CD14-positive monocyte (primary cell): ENCODE data around the gene LMTK2. TPM values are rescaled to one million over a fixed set of nuclear protein-coding genes. Genes with fewer than 3 reads are reported as not detected.

Experiments used
- DNase-seq, 3 donors: peaks; one replicate each; pipeline ENCODE4 v3.0.0-alpha.2; 2011 to 2022
- H2AFZ ChIP-seq: 2 replicates; pipeline ENCODE4 v1.6.0; 2012; ENCODE audit warnings: mild to moderate bottlenecking, low read depth, low read length, inconsistent platforms; ENCODE audit not compliant: insufficient read depth, poor library complexity, severe bottlenecking
- H3K27ac ChIP-seq, 2 donors: 1 replicate in 1 of 2; 2 replicates in 1 of 2; pipeline ENCODE4 v1.5.1; 2012 to 2013; ENCODE audit warnings: low read length in 2 of 2, control low read depth in 1 of 2, inconsistent platforms in 1 of 2, low read depth in 1 of 2, mild to moderate bottlenecking in 1 of 2
- H3K27me3 ChIP-seq, 2 donors: one replicate each; pipeline versions ENCODE4 v1.6.0 to v1.6.1; 2011 to 2013; ENCODE audit warnings: low read length in 2 of 2; ENCODE audit not compliant: control insufficient read depth in 2 of 2, insufficient read depth in 2 of 2
- H3K36me3 ChIP-seq, 2 donors: replicated peaks in 1 of 2; 1 replicate in 1 of 2; 2 replicates in 1 of 2; pipeline versions ENCODE4 v1.5.1 to v1.6.1; 2012 to 2013; ENCODE audit warnings: low read length in 2 of 2, control low read depth in 1 of 2, inconsistent platforms in 1 of 2, mild to moderate bottlenecking in 1 of 2; ENCODE audit not compliant: insufficient read depth in 2 of 2, control insufficient read depth in 1 of 2
- H3K4me1 ChIP-seq, 2 donors: 1 replicate in 1 of 2; 2 replicates in 1 of 2; pipeline versions ENCODE4 v1.5.1 to v1.6.1; 2012 to 2013; ENCODE audit warnings: low read length in 2 of 2, control low read depth in 1 of 2, inconsistent platforms in 1 of 2, mild to moderate bottlenecking in 1 of 2, moderate library complexity in 1 of 2; ENCODE audit not compliant: insufficient read depth in 2 of 2, control insufficient read depth in 1 of 2
- H3K4me2 ChIP-seq: replicated peaks from 2 replicates; pipeline ENCODE3; 2012; ENCODE audit warnings: low read length, moderate library complexity, mild to moderate bottlenecking; ENCODE audit not compliant: poor library complexity, severe bottlenecking; ENCODE audit errors: extremely low read depth
- H3K4me3 ChIP-seq, 3 experiments: fragments of 200-600 bp in 1 of 3; sonication (generic) in 1 of 3; replicated peaks in 1 of 3; 1 replicate in 2 of 3; 2 replicates in 1 of 3; pipeline ENCODE4 v1.5.1; 2011 to 2013; ENCODE audit warnings: low read length in 3 of 3, mild to moderate bottlenecking in 3 of 3, control low read depth in 2 of 3, low read depth in 2 of 3, inconsistent platforms in 1 of 3, moderate library complexity in 1 of 3
- H3K79me2 ChIP-seq: 2 replicates; pipeline ENCODE4 v1.6.0; 2012; ENCODE audit warnings: mild to moderate bottlenecking, control low read depth, inconsistent platforms, low read length, moderate library complexity; ENCODE audit not compliant: insufficient read depth
- H3K9ac ChIP-seq: 2 replicates; pipeline ENCODE4 v1.6.0; 2017; ENCODE audit warnings: low read length, mild to moderate bottlenecking; ENCODE audit not compliant: insufficient read depth, poor library complexity, severe bottlenecking
- H3K9me3 ChIP-seq, 2 donors: replicated peaks in 1 of 2; 1 replicate in 1 of 2; 2 replicates in 1 of 2; pipeline versions ENCODE4 v1.5.1 to v1.6.1; 2012 to 2013; ENCODE audit warnings: low read length in 2 of 2, control low read depth in 1 of 2; ENCODE audit not compliant: control insufficient read depth in 1 of 2, insufficient read depth in 1 of 2
- H4K20me1 ChIP-seq: 2 replicates; pipeline ENCODE4 v1.6.0; 2012; ENCODE audit warnings: mild to moderate bottlenecking, low read length, control low read depth, moderate library complexity; ENCODE audit not compliant: insufficient read depth
- H3K27ac Mint-ChIP-seq, 7 donors: one replicate each; pipeline ENCODE4 v1.8.0; 2020; ENCODE audit warnings: mild to moderate bottlenecking in 7 of 7, mixed read lengths in 7 of 7, moderate library complexity in 6 of 7, inconsistent platforms in 2 of 7
- H3K27me3 Mint-ChIP-seq, 3 donors: one replicate each; pipeline ENCODE4 v1.8.0; 2021 to 2022; ENCODE audit warnings: low read depth in 3 of 3, mild to moderate bottlenecking in 3 of 3, mixed read lengths in 3 of 3, moderate library complexity in 3 of 3, inconsistent platforms in 1 of 3
- H3K36me3 Mint-ChIP-seq, 2 donors: one replicate each; pipeline ENCODE4 v1.8.0; 2020; ENCODE audit warnings: mixed read lengths in 2 of 2, inconsistent platforms in 1 of 2, mild to moderate bottlenecking in 1 of 2
- H3K4me1 Mint-ChIP-seq: one replicate; pipeline ENCODE4 v1.8.0; 2020; ENCODE audit warnings: mild to moderate bottlenecking, mixed read lengths
- H3K4me3 Mint-ChIP-seq, 2 donors: one replicate each; pipeline ENCODE4 v1.8.0; 2020; ENCODE audit warnings: mild to moderate bottlenecking in 2 of 2, mixed read lengths in 2 of 2, moderate library complexity in 1 of 2
- H3K9me3 Mint-ChIP-seq, 7 donors: one replicate each; pipeline ENCODE4 v1.8.0; 2020 to 2022; ENCODE audit warnings: mixed read lengths in 7 of 7, mild to moderate bottlenecking in 6 of 7, moderate library complexity in 6 of 7, inconsistent platforms in 2 of 7
- WGBS: methylation state at CpG from one replicate; pipeline ENCODE4 v1.1.5; 2013; ENCODE audit warnings: missing lambda C conversion rate; ENCODE audit not compliant: insufficient coverage; 5-methylcytosine and 5-hydroxymethylcytosine counted together
- intact Hi-C, 2 donors: fragments of 100-400 bp; cut with micrococcal nuclease; formaldehyde crosslinking; loops; one replicate each; pipeline versions ENCODE4 v1.15.0 to v1.15.1; 2023
- polyA plus RNA-seq, 3 donors: library from polyadenylated mRNA; depleted of rRNA in 1 of 3; unstranded in 2 of 3; stranded (reverse) in 1 of 3; fragments of 300-500 nt in 2 of 3; fragments of >200 nt in 1 of 3; fragmentation: Illumina TruSeq in 2 of 3; gene quantifications; 1 replicate in 2 of 3; 2 replicates in 1 of 3; pipeline ENCODE4 v1.2.3, GENCODE V29; 2012 to 2021
- TF ChIP-seq, protein P1 (sequence below): fragments of 200-600 bp; IDR thresholded peaks from one replicate; pipeline ENCODE4 v1.8.0; 2022; ENCODE audit warnings: antibody characterized with exemption, mild to moderate bottlenecking

LMTK2 gene
- polyA plus RNA-seq, 3 donors: 1.7 to 9.2 (median 1.8) TPM

DNA sequence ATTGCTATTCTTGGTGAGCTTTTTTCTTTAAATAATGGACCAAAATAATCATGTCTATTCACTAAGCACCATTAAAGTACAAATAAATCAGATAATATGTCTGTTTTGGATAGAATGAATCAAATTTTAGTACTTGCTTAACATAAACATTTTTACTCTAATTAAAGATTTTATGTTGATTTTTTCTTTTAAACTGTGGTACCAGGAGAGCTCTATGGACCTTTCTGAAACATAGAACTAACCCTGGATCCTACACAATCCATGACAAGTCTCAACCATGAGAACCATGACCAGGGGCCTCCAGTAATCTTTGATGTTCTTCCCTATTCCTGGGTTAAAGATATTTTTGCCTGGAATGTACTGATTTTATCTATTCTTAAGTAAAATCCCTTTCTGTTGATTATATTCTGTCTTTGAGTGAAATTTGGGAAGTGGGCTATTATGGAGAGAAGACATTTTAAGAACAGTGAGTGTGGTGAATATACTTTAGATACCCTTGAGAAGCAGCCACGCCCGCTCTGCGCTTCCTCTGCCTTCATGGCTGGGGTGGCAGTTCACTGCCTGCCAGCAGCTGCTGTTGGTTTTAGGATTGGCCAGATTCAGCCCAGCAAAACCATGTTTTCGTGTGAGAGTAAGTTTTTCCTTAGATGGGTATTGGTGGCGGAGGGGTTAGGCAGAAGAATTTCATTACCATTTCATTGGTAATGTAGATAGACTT is 62.4 kb downstream of the LMTK2 start:
- no peak overlapping the region for H3K27ac Mint-ChIP-seq
- no peak overlapping the region for H3K9ac ChIP-seq
- H3K27me3 Mint-ChIP-seq: peaks cover 20 to 32% (median 21%) of the 10 kb centered on the region in 3 donors
- peaks cover 78% of the 10 kb centered on the region for H4K20me1 ChIP-seq
- no peak overlapping the region for H3K27ac ChIP-seq
- peaks cover 5 to 21% of the 10 kb centered on the region in 2 donors for H3K27me3 ChIP-seq
- no peak for DNase-seq
- H2AFZ ChIP-seq: no peak overlapping the region
- no peak overlapping the region for H3K4me3 ChIP-seq
- no peak overlapping the region for H3K4me2 ChIP-seq
- H3K36me3 Mint-ChIP-seq: peaks cover 49 to 54% of the 10 kb centered on the region in 2 donors
- H3K4me1 ChIP-seq: no peaks in the 10 kb centered on the region
- no peaks in the 10 kb centered on the region for H3K9me3 ChIP-seq
- H3K4me3 Mint-ChIP-seq: no peak overlapping the region
- peaks cover 0 to 3% (median 0%) of the 10 kb centered on the region in 7 donors for H3K9me3 Mint-ChIP-seq
- H3K4me1 Mint-ChIP-seq: peaks cover 15% of the 10 kb centered on the region
- H3K36me3 ChIP-seq: peaks cover 4 to 25% of the 10 kb centered on the region in 2 donors
- WGBS: 79% methylated on average over 3 of the region's 5 CpGs
- TF ChIP-seq, protein P1, sequence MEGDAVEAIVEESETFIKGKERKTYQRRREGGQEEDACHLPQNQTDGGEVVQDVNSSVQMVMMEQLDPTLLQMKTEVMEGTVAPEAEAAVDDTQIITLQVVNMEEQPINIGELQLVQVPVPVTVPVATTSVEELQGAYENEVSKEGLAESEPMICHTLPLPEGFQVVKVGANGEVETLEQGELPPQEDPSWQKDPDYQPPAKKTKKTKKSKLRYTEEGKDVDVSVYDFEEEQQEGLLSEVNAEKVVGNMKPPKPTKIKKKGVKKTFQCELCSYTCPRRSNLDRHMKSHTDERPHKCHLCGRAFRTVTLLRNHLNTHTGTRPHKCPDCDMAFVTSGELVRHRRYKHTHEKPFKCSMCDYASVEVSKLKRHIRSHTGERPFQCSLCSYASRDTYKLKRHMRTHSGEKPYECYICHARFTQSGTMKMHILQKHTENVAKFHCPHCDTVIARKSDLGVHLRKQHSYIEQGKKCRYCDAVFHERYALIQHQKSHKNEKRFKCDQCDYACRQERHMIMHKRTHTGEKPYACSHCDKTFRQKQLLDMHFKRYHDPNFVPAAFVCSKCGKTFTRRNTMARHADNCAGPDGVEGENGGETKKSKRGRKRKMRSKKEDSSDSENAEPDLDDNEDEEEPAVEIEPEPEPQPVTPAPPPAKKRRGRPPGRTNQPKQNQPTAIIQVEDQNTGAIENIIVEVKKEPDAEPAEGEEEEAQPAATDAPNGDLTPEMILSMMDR: peak; percentile 47
- intact Hi-C loops: loop anchor here (1.0 to 5.0 kb wide), 3 partner anchors 62 to 148 kb away; partner anchors contain the start of gene LMTK2 (in 1 of the 2)
- no peaks in the 10 kb centered on the region for H3K79me2 ChIP-seq

DNA sequence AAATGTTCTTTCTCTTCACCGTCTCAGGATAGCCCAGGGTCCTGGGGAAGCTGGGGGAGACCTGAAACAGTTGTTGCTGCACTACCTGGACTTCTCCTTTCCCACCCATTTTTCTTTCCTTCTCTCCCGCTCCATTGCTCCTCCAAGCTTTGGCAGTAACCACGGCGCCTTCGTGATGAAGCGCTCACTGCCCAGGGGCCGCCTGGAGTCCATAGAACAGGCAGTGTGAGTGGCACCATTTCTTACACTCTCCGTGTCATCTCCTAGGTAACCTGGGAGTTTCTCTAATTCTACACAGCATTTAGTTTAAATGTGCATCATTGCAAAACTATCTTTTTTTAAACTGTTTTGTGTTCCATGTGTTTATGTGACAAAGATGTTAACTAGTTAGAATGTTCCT is 64.3 kb downstream of the LMTK2 start:
- Histone ChIP-seq H3K9me3 (no peaks in the 10 kb centered on the region), H3K4me1 (no peaks in the 10 kb centered on the region), H2AFZ (no peak overlapping the region), H3K36me3 (peaks cover 4 to 44% of the 10 kb centered on the region in 2 donors), H3K4me3 (no peak overlapping the region), H3K27ac (no peak overlapping the region), H3K4me2 (no peak overlapping the region), H4K20me1 (peaks cover 71% of the 10 kb centered on the region), H3K9ac (no peak overlapping the region), H3K27me3 (peaks cover 0 to 3% of the 10 kb centered on the region in 2 donors), H3K79me2 (no peaks in the 10 kb centered on the region)
- H3K27me3 Mint-ChIP-seq: peaks cover 9 to 14% (median 9%) of the 10 kb centered on the region in 3 donors
- intact Hi-C loops: no loop called here
- H3K36me3 Mint-ChIP-seq: peaks cover 52 to 60% of the 10 kb centered on the region in 2 donors
- DNase-seq: no peak
- no peak overlapping the region for H3K27ac Mint-ChIP-seq
- WGBS: 98% methylated on average over 6 of the region's 8 CpGs
- peaks cover 6% of the 10 kb centered on the region for H3K4me1 Mint-ChIP-seq
- no peak overlapping the region for H3K4me3 Mint-ChIP-seq
- peaks cover 0 to 3% (median 0%) of the 10 kb centered on the region in 7 donors for H3K9me3 Mint-ChIP-seq
- TF ChIP-seq, protein P1: no peak
